Fibroblast of skin of scalp (primary cell): ENCODE data around the gene TSPAN13.

Experiments used
- DNase-seq: peaks from one replicate; pipeline ENCODE4 v3.0.0-alpha.2; 2013

TSPAN13 gene

DNA sequence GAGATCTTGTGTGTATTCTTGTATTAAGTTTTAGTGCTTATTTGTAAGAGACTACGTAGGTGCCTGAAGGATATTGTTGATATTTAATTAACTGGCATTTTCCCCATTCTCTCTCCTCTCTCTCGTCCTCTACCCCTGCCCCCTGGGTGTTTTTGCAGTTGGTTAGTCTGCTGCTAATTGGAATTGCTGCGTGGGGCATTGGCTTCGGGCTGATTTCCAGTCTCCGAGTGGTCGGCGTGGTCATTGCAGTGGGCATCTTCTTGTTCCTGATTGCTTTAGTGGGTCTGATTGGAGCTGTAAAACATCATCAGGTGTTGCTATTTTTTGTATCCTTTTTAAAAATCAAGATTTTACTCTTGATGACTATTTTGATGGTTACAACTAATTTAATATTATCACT is 22.5 kb downstream of the TSPAN13 start:
- DNase-seq = no peak

DNA sequence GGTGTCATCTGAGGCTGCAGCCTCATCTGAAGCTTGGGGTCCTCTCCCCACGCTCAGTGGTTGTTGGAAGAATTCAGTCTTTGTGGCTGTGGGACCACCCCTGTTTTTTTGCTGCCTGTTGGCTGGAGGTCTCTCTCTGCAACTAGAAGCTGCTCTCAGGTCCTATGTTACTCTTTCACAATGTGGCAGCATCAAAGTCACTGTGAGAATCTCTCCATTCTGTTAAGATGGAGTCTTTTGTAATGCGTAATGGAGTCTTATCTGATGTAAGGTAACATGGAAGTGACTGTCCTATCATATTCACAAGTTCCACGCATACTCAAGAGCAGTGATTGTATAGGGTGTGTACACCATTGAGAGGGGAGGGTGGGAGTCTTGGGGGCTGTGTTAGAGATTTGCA is 24.9 kb downstream of the TSPAN13 start:
- no peak for DNase-seq

DNA sequence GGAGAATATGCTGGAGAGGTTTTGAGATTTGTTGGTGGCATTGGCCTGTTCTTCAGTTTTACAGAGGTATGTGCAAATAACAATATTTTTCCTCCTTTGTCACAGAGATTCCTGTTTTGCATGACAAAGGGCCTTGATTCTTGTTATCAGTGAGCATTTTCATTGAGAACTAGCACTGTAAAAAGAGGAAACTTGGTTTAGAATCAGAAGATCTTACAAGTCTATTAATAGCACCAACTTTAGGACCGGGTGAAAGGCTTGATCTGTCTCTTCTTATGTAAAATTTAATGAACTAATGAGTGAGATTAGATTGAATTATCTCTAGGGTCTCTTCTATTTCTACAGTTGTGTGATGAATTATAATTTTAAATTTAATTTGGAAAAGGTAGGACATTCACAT is 25.5 kb downstream of the TSPAN13 start:
- DNase-seq = no peak

DNA sequence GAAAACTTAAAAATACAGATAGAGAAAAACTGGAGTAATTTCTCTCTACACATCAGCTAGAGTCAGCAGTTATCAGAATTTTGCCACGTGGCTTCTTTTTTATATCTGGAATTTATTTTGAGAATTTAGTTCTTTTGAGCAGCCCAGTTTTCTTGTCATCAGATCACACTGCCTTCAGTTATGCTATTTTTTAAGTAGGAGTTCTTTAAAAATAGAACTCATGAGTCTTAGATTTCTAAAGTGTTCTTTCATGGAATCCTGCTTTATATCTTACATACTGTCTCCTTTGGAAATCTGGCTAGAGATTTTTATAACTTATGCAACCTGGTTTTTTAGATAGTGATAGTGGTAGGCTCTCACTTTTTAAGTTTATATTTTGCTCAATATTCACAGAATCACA is 27.0 kb downstream of the TSPAN13 start:
- no peak for DNase-seq

DNA sequence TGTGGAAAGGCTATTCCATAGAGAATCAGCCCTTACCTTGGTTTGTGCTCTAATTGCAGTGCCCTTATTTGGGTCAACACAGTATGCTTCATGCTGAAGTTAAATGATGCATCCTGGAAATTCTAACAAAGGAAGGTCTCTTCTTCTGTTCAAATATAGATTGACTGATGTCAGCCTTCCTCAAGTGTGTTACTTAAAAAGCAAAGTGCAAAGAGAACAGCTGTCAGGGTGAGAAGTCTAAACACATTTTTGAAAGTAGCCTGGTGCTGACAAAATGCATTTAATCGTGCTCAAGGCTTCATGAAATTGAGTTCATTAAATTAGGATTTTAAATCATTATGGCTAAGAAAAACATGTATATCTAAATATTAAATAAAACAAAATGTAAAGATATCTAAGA is 31.8 kb downstream of the TSPAN13 start:
- DNase-seq = no peak

DNA sequence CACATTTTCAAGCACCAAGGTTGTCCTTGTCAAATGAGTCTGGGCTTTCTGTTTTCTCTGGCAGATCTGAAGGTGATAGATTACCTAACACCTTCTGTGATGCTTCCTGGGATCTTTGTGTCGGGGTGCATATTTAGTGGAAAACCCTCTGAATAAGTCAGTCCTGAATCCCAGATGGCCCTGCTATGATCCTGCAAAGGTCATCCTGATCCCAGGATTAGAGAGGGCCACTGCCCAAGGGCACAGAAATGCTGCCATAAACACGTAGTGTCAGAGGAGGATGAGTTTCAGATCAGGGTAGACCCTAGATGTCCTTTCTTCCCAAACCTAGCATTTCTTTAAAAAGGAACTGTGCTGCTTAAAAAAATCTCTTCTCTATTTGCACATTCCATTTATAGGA is 32.3 kb downstream of the TSPAN13 start:
- DNase-seq = no peak

DNA sequence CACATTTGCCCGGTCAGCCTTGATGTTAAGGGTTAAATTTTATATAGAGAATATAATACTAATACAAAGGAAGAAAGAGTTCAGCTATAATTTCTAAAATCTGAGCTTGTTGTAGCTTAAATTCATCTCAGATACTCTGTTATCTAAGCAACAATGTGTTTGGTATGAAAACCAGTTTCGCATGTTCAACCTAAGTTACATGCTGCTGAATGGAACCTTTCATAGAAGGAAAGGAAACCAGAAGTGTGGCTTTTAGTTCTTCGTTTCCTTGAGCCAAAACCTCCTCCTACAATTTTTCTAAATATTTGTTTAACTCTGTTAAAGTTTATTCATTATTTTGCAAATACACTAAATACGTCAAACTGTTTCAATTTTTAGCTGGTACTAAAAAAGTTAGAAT is 32.7 kb downstream of the TSPAN13 start:
- no peak for DNase-seq

DNA sequence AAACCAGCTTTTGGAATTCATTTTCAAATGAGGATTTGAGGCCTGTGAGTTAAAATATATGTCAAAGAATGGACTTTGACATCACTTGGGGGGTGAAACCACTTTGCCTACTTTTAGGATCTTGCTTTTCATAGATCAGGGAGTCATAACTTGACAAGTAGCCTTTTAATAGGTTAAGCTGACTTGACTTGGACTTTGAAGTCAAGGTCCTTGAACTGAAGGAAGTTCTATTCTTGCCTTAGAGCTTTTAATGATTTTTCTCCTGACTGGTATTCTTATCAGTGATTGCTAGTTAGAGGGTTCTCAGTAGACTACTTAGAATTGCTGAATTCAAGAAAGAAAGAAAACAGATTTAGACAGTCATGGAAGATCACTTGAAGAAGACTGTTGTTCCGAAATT is 33.6 kb downstream of the TSPAN13 start:
- no peak for DNase-seq

DNA sequence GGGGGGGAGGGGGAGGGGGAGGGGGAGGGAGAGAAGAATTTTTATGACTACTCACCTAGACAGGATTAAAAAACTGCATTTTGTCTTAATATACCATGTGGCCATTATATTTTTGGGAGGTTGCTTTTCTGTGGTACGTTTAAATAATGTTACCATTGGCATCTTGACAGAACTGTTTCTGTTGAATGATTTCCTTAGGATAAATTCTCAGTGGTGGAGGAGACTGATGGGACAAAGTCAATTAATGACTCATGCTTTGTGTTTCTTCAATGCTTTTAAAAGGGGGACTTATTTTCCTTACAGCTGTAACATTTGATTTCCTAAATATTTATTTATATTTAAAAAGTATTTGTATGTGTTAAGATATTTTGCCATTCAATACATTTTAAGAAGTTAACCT is 37.5 kb downstream of the TSPAN13 start:
- DNase-seq = peak; percentile 9

DNA sequence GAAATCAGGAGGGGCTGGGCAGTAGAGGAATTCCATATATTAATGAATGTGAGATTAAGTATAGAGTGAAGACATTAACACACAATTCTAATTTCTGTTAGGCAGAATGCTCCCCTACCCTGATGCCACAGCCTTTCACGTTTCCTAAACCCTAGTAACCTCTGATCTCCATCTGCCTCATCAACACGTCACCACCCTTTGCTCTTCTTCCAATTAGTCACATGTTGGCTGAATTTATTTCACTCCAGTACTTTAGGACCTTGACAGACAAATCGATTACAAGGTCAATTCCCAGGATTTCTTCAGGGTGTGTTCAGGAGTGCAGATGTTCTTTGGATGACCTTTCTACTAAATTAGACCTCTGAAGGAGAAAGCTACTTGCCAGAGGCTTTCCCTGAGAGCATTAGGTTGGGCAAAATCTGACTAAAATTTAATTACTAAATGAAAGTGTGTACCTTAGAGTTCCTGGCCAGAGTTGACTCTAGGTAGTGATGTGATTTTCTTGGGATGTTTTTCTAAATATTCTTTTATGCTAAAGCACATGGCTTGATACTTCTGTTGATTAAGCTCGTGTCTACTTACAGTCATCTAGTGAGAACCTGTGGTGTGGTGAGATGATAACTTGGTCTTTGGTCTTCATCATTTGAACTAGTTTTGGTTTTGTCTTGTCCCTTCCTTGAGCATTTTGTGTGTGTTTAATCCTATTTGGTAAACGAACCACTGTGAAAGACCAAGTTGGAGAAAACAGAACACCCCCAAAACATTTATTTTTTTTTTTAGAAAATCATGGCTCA is 38.5 kb downstream of the TSPAN13 start:
- no peak for DNase-seq

DNA sequence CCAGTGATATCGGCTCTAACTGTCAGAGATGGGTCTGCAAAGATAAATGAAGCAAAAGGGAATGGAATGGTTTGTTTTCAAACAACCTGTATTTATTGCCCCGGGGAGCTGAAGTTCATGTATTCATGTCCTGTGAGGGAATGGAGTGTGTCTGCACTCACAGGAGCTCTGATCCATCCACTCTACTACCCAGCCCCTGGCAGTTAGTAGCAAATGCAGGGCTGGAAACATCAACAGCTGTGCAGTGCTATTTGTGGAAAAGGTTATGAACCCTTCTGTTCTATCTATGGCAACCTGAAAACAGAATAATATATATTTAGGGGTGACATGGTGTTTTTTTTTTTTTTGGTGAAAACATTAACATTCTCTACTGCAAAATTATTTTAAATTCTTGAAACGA is 41.4 kb downstream of the TSPAN13 start:
- no peak for DNase-seq

DNA sequence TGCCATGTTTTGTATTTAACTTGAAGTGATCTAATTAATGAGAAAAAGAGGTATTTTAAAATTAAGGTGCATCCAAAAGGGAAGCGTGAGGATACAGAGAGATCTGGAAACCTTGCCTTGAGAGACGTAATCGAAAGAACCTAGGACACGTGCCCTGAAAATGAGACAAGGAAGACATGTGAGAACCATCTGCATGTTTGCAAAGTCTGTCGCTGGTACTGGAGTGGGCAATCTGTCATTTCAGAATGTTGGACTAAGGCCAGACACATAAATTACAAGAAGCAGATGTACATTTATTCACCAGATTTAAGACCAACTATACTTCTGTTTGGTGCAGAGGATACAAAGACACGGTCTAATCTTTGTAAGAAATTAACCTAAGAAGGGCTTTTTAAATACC is 42.1 kb downstream of the TSPAN13 start:
- no peak for DNase-seq

DNA sequence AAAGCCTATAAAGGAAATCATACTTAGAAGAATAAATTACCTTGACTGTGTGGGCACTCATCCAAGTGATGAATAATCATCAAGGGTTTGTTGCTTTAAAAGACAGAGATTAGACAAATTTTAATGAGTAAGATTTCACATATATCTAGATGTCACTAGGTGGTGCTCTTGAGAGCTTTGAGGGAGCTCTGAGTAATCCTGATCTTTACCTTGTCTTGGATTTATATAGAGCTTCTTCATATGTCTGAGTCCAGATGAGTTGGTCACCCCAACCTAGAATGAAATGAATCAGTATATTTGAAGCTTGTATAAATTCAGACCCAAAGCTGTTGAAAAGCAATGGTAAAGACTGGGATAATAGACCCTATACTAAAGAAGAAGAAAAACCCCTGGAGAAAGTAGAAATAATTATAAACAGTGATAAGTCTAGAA is 47.6 kb downstream of the TSPAN13 start:
- peak; percentile 68 for DNase-seq

DNA sequence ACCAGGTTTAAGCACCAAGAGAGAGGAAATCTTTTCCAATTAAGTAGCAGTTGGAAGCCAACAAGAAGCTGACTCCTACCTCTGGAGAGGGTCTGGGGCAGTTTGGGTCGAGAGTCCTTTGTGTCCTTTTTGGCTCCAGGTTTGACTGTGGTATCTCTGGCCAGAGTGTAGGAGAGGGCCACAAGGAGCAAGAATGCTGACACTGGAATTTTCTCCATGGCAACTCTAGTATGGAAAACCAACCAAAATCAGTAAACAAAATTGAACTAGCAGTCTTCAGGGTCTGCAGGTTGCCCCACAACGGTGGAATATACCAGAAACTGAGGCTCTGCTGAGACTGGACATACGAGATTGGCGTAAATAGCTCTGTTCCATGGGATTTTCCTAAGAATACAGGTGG is 48.0 kb downstream of the TSPAN13 start:
- no peak for DNase-seq

DNA sequence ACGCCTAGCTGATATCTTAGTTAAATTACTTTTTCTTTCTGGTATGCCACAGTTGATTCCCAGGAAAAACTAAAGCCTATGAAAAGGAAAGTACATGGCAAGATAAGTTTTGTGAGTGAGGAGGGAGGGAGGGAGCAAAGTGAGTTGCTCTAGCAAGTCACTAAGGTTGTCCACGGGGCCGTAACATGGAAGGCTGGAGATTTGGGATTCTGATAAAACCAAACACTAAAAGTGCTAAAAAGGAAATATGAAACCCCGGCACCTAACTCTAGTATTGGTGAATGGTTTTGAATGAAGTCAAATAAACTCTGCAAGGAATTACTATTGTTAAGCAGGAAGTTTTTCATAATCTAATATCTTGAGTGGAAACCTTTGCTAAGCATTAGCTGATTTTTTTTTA is 49.6 kb downstream of the TSPAN13 start:
- DNase-seq = no peak

DNA sequence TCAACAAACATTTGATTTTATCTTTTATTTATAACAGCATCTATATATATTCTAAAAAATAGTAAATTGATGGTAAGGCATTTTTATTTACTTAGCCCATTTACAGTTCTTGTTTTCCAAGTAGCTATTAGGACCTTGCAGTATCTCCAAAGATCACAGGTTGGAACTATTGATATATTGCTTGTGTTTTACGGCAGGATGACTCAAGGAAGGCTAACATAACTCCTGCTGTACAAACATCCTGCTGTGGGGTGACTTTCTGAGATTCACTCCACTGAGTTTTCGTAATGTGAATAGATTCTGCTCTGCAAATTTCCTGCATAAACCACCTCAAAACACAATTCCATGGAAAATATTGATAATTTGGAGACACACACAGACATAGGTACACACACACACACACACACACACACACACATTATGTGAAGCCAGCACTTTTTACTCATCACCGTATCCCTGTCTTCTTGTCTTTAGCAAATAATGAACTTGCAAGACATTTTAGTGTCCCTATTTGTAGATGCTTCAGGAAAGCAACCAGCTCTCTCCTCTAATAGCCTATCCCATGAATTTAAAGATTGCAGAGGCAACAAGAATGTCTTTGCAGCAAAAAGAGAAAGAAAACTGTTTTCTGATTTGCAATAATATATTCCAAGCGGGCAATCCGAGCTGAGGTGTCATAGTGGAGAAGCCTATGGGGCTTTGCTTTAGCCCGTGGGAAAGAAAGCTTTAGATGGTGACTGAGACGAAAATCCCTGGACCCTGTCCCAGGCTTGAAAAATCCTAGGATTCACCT is 50.5 kb downstream of the TSPAN13 start:
- DNase-seq = no peak

DNA sequence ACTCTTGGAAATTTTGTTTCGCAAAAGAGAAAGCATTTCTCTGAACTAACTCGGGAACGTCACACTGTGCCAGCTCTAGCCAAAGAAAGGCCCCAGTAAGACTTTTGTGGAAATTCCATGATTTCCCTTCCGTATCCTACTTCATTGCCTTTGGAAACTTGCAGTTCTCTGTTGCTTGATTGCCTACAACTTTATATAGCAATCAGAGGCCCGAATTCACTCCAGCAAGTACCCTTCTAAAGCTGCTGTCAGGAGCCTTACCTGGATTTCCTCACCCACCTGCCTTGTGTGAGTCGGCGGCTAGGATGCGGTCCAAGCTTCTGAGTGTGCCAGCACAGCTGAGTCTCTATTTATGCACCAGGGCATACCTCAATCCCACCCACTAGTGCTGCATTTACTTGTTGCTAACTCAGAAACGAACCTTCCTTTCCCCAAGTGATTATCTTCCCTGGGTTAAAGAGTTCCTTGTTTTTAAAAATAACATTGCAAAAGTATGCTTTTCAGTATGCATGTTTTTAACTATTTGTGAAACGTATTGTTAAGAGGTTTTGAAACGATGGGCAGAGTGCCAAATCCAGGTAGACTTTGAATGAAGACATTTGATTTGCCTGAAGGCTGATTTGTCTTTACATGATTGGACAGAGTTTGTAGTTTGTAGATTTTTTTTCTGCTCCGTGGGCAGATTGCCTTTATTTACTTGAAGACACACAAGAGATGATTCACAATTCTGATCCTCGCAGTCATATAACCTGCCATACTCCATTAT is 51.3 kb downstream of the TSPAN13 start, which contains the start of gene AGR2:
TSS of gene AGR2 (minus strand) at position 326 of the 766 bp plus-strand sequence. CDS start 3,203 bp downstream, outside the sequence.
- no peak for DNase-seq

DNA sequence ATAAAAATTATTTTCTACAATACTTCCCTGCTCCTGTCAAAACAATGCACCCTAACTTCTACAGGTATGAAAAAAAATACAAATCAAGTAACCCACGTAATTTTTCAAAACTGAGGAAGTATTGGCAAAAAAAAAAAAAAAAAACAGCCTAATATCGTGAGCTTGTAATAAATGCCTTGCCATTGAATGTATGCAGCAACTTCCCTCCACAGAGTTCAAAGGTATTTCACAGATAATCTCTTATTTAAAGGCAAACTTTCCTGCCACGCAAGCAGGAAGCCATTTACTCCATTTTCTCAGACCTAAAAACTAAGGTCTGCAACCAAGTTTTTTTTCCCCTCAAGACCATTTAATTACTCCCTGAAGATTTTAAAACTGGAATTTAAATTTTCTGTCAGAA is 51.9 kb downstream of the TSPAN13 start:
- no peak for DNase-seq

DNA sequence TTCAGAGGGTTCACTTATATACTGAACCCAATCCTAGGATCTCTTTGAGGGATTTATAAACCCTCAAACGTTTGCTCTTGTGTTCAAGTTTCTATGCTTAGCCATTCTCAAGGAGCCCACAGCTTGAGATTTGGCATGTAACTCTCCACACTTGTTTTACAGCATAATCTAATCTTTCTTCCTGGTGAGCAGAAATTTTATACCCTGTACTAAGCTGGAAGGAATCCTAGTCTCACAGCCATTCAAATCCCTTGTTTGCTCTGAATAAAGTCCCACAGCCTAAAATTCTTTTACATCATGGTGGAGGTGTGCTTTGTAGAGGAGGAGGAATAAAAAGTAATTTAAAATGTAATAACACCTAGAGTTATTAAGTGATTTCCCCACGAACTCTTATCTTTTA is 56.6 kb downstream of the TSPAN13 start:
- no peak for DNase-seq

DNA sequence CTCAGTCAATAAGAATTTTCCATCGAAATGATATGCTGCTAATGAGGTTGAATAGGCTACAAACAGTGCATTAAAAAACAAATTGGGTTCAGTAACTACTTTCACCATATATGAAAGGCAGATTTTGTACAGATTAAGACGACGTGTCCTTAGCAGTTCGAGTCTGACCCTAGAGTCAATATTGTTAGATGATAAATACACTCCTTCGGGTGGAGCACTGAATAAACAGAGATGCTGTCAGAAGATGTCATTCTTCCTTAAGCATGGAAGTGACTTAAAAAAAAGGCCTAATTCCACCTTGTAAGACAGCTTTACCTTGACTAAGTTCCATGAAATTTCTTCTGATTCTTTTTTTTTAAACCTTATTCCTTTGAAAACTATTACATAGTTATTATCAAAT is 57.0 kb downstream of the TSPAN13 start:
- DNase-seq = no peak

DNA sequence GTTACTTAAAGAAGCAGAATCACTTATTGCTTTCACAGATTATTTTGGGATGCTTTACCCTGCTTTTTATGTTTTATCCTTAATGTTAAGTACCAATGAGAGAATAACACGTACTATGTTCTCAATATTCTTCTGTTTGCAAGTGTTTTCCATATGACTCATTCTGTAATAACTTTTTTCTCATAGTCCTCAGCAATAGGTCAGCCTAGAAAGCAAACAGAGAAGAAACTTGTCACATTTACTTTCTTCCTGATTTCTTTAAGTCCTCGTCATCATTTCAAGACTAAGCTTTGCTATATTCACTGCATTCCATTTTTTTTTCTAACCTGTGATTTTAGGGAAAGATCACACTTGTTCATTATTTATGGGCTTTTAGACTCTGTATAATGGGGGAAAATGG is 58.0 kb downstream of the TSPAN13 start:
- DNase-seq = peak; percentile 58

DNA sequence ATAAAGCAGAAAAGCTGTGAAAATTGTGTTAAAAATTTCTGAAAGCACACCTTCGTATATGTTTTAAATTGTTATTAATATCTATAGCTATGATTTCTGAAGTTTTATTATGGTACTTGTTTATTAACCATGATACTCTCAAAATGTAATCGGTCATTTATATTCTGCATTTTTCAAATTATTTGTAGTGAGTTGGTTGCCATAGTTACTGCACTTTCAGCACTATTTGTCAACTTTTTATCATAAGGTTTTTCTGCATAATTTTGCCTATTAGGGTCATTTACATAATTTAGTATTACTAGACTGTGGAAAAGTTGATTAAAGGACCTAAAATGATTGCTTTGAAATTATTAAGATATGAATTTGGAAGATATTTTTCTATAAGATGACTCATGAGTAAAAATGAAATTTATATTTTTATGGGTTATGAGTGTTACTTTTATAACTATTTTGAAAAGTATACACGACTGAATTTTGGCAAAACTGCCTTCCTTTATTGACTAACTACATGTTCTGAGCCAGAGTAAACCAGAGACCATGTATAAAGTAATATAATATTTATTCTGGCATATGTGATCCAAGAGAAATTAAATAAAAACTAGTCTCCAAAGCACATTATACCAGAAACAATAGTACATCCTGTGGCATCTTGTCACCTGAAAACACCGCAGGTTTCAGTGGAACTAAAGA is 59.1 kb downstream of the TSPAN13 start:
- no peak for DNase-seq

DNA sequence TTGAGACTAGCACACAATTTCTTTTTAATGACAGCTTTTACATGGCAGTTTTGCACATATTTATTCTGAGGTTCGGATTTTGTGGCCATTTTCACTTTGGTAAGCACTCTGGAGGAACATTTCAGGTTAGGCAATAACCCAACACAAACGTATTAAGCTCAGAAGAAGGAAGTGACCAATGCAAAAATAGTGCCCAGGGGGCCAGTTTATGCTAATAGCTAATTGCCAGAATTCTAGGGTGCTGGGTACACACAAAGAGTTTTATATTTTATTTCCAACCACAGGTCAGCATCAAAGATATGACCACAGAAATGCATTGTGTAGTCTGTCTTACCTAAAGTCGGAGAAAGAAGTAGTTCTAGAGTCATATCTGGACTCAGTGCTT is 59.7 kb downstream of the TSPAN13 start:
- DNase-seq = no peak
